AG09309 (cell line): Measurements from ENCODE around the gene CREB5.

Source experiments
- DNase-seq: peaks from one replicate; pipeline ENCODE4 v3.0.0-alpha.2; 2010; ENCODE audit warnings: low read depth
- H3K4me3 ChIP-seq: 2 replicates; pipeline ENCODE4 v1.5.1; 2011; ENCODE audit warnings: mild to moderate bottlenecking, low read depth, low read length, moderate library complexity; ENCODE audit not compliant: control insufficient read depth
- TF ChIP-seq, protein P1 (sequence below): IDR thresholded peaks from 2 replicates; pipeline ENCODE4 v1.5.1; 2011; ENCODE audit warnings: mild to moderate bottlenecking, low read depth, low read length, inconsistent platforms; ENCODE audit not compliant: insufficient read depth, control insufficient read depth; ENCODE audit errors: missing control alignments

Gene CREB5

DNA sequence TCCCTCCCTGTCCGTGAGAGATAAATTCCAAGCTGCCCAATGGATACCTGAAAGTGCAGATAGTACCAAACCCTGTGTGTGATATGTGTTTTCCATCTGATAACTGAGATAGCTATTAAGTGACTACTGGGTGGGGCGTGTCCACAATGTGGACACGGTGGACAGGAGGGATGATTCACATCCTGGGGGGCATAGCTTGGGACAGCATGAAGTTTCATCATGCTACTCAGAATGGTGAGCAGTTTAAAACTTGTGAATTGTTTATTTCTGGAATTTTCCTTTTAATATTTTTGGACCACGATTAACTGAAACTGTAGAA, 158.6 kb downstream of the CREB5 start:
- DNase-seq, result no peak
- H3K4me3 ChIP-seq, result no peak overlapping the region
- TF ChIP-seq, protein P1, sequence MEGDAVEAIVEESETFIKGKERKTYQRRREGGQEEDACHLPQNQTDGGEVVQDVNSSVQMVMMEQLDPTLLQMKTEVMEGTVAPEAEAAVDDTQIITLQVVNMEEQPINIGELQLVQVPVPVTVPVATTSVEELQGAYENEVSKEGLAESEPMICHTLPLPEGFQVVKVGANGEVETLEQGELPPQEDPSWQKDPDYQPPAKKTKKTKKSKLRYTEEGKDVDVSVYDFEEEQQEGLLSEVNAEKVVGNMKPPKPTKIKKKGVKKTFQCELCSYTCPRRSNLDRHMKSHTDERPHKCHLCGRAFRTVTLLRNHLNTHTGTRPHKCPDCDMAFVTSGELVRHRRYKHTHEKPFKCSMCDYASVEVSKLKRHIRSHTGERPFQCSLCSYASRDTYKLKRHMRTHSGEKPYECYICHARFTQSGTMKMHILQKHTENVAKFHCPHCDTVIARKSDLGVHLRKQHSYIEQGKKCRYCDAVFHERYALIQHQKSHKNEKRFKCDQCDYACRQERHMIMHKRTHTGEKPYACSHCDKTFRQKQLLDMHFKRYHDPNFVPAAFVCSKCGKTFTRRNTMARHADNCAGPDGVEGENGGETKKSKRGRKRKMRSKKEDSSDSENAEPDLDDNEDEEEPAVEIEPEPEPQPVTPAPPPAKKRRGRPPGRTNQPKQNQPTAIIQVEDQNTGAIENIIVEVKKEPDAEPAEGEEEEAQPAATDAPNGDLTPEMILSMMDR, result no peak

DNA sequence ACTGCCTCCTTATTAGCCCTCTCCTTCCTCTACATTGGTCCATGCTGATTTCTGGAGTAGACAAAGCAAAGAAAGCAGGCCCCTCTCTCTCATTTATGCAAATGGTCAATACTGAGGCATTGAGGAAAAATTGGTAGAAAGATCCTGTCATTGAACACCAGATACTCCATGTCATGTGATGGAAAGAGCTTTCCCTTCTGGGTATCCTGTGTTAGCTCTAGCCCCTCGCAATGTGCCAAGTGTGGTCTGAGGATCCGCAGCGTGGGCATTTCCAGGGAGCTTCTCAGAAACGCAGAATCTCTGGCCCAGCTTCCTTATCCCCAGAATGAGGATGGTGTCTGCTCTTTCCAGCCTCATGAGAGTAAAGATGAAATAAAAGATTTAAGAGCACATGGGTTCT, 159.1 kb downstream of the CREB5 start:
- no peak for DNase-seq
- no peak overlapping the region for H3K4me3 ChIP-seq
- TF ChIP-seq, protein P1, result no peak

DNA sequence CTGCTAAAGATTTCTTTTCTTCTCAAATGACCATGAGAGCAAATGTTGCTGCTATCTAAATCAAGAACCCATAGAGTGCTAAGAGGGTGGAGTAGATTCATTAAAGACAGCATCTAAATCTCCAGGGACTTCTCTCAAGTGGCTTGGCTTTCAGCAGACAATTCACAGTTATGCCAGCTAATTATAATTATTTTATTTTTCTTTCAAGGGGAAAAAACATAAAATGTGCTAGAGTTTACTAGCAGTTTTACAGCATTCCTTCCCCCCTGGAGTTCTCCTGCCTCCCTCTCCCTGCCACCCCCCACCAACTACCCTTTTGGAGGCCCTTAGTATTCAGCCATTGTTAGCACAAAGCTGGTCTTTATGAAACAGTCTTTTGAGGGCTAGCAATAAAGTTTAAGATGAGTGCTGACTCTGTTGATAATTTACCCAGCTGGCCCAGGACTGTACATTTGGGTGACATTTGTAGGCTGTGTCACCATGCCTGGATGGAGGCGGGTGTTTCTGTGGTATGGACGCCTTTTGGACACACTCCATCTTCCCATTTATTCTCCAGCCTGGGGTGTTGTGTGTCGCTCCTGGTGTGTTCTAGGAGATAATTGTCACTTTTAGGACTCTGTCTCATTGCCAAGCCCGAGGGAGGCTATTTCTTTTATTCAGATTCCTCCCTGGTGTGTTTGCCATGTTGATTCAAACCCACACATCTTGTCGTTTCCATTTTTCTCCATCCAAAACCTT, 160.2 kb downstream of the CREB5 start:
- TF ChIP-seq, protein P1, result no peak
- H3K4me3 ChIP-seq, result no peak overlapping the region
- no peak for DNase-seq

DNA sequence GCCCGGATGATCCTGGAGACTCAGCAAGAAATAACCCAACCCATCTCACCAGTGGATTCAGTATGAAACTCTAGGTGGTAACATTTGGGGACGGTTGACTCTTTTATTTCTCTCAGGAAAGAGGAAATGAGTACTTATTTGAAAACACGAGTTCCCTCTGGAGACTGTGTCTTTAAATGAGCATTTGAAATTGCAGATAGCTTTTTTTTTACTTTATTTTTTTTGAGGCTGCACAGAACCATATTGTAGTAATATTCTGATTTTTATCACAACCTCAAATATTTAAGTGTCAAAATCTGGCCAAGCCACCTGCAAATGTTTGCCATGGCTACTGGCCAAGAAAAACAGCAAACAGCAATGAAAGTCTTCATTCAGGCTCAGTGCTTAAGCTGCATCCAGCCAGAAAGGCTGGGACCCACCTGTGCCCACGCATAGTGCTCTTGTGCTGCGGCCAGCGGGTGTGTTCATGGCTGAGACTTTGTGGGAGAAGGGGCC, 160.8 kb downstream of the CREB5 start:
- H3K4me3 ChIP-seq, result no peak overlapping the region
- DNase-seq, result no peak
- TF ChIP-seq, protein P1, result no peak

DNA sequence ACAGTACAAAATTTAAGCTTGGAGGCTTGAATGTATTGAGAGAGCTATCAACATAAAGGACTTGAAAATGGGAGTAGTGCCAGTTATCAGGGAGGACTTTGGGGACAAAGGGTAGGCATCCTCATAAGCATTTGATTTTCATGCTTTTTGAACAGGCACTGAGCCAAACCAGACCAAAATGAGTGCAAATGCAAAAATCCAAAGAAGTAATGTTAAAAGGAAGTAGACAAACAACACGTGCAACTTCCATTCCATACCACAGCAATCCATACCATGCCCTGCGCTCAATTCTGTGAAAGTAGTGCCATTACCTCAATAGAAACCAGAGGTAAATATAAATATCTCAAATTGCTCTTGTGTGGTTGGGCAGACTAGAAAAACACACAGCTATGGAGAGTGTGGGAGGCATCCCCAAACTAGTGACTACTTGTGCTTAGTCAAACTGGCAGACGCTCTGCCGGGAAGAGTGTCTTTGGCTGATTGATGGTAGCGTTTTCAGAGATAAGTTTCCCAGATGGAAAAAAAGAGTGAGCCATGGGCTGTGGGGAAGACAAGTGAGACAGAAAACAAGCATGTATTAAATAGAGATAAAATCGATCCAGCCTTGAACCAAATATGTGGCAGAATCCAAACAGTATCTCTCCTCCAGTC, 161.5 kb downstream of the CREB5 start:
- no peak for DNase-seq
- TF ChIP-seq, protein P1, result no peak

DNA sequence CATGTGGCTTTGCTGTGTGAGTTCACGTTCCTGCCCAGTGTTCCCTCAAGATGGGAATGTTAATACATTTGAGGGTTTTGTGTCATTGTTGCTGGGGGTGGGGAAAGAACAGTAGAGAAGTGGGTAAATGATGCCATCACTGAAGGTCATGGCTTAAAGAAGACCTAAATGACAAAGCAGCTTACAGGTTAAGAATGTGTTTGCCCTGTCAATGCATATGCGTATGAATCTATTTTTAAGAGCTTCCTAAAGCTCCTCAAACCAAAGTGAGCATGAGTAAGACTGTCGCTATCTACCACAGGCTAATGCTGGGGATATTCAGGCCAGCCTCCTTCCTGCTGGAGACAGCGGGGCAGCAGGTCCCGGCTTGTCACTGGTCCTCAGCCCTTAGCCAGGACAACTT, 162.9 kb downstream of the CREB5 start:
- TF ChIP-seq, protein P1, result no peak
- no peak for DNase-seq

More for the DNA sequence above, 161.5 kb downstream of the CREB5 start:
- H3K4me3 ChIP-seq, result no peak overlapping the region

DNA sequence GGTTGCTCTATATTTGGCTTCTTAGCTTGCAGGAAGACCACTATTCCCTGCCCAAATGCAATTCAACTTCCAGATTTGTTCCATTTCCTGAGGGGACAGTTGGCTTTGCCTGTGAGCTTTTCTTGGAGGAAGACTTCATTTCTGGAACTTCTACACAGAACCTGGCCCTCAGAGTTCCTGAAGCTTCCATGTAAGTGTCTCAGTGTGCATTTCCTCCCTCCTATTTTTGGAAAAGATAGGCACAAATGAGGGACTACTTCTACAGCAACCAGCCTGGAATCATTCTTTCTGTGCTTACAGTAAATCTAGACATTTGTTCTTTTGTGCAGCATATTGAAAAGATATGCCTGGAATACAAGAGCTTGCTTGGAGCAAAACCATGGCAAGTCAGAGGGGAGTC, 164.3 kb downstream of the CREB5 start:
- no peak overlapping the region for H3K4me3 ChIP-seq
- TF ChIP-seq, protein P1, result no peak

More for the DNA sequence above, 162.9 kb downstream of the CREB5 start:
- no peak overlapping the region for H3K4me3 ChIP-seq

More for the DNA sequence above, 164.3 kb downstream of the CREB5 start:
- no peak for DNase-seq
